ENCODE results near the gene ATG4B.
A peak's percentile ranks its signal among the peaks of the same experiment; 100 is the strongest.

Gene ATG4B

GRCh38 chr2:241668354-241668753, 30.9 kb downstream of the ATG4B start:
- no peak for DNase-seq

GRCh38 chr2:241668839-241669238, 31.3 kb downstream of the ATG4B start:
- no peak for DNase-seq

DNA sequence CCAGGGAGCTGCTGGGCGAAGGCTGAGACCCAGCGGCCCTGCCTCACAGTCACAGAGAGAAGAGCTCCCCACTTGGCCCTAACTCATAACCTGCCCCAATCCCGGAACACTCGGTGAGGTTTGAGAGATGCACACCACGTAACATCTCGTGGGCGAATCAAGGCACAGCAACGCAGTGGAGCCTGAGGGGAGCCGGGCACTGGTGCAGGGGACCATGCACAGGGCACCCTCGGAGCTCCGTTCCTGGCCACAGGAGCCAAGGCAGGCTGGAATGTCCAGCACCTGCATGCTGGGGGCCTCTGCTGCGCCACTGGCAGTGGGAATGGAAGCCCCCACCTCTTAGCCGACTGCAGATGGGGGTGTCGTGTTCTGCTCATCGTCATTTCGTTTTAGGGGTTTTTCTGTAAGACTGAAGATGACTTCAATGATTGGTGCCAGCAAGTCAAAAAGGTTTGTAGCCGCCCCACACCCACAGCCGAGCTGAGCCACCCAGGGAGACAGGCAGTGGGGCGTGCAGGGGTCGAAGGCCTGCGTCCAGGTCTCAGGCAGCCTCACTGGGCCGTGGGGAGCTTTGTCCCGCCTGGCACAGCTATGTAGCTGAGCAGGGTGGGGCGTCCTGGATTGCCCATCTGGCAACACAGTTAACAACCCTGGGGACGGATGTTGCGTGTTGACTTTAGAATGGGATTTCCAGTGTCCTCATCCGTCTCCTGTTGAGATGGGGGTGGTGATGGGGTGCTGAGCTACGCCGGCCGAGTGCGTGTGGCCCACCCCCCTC, 33.0 kb downstream of the ATG4B start:
- DNase-seq: no peak

DNA sequence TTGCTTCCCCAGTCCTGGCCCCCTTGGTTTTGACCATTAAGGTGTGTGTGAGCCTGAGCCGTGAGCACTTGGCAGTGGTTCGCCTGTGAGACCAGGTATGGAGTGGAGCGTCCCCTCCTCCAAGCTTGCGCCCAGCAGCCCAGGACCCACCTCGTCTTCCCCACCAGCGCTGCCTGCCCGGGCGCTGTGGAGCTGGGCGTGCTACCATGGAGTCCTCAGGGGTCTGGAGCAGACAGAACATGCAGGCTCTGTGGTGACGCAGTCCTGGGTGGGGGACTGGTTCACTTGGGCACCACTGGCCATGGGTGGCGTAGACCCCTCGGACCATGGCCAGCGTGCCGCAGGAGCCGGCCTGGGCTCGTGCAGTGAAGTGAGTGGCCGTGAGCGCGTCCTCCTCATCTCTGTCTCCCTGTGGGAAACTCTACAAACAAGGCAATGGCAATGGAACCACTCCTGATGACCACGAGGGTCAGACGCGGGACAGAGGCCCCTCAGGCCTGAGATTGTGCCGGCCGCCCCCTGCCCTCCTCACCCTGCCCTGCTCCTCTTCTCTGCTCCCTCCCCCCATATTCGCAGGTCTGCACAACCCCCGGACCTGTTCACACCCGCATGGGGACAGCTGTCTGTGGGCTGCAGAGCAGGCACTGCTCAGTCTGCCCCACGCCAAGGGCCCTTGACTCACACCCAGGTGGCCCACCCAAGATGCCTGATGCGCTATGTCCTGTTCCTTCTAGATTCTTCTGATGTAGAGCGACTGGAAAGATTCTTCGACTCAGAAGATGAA, 34.2 kb downstream of the ATG4B start:
- no peak for DNase-seq

DNA sequence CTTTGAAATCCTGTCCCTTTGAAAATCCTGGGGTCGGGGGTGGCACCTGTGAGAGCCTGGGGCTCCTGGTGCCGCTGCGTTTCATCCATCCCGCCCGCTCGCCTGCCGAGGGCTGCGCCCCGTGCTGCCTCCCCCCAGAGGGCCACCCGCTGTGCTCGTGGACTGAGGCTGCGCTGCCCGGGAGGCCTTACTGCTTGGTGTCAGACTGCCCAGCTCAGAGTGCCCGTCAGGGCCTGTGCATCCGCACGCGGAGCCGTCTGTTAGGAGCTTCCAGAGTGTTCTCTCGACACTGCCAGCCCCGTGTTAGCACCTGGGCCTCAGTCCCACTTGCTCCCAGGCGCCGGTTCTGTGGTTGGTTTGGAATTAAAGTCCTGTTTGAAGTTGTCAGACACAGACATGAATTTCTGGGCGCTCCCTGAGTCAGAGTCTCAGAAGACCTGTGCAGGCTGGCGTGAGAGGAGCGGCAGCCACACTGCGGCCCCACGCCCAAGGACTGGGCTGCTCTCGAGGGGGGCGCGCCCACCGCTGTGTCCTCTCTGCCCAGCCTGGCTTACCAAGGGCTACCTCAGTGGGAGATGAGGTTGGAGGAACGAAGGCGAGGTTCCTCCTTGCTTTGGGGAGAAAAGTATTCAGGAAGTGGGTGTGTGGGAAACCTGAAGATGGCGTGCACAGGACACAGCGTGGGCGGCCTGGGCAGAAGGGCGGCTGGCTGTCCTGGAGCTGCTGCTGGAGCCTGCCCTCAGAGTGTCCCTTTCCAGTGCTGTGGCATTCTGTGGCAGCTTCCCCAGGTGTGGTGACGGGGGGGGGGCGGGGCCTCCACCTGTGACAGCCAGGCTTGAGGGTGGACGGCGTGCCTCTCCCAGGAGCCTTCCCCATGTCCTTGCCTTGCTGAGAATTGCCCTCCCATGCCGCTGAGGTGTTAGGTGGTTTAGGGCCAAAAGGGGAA, 35.0 kb downstream of the ATG4B start:
- no peak for DNase-seq

- DNase-seq: no peak
Measured at GRCh38 chr2:241673189-241673663, 35.7 kb downstream of the ATG4B start.

DNA sequence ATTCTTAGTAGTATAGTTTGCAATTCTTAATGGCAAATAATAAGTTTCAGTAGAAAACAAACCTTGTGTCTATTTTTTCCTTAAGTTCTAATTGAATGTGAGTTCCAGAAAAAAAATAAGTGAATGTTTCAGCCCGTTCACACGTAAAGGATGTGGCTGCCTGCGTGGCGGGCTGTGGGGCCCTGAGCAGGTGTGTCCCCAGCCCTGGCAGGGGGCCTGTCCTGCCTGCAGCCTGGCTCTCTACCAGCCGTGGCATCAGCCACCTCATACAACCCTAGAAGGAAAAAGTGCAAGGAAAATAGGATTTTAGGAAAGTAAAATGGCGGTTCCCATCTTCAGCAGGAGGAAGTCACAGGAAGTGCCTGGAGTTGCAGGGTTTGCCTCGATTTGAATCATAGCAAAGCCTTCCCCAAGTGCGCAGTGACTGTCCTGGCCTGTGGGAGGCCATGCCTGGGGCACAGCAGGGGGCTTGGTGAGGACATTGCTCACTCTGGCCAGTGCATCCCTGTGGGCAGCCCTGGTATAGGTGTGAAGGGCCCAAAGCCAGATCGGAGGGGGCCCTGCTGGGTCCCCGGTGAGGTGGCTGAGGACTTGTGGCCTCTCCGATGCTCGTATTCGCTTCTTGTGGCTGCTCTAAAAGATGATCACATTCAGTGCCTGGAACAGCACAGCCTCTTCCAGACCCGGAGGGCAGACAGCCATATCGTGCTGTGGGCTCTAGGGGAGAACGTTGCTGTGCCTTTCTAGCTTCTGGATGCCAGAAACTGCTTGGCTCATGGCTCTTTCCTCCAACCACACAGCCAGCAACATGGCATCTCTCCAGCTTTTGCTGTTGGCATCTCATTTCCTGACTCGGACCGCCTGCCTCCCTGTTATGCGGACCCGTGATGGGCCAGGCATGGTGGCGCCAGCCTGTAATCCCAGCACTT, 36.6 kb downstream of the ATG4B start:
- no peak for DNase-seq

DNA sequence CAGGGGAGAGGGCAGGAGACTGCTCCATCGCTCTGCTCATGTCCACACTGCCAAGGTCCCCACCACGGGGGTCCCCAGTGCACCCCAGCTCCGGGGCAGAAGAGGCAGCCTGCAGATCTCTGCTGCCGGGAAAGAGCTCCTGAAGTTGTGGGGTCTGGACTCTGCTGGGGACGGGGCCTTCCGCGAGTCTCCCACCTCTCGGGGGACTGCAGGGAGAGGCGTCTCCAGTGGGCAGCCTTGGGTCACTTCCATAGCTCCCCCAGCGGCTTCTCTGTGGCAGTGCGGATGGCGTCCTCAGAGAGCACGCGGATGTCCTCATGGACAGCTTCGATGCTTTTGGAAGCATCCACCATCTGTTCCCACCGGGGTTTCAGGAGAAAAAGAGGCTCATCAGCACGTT, 38.4 kb downstream of the ATG4B start:
- no peak for DNase-seq

GRCh38 chr2:241676665-241677064, 39.2 kb downstream of the ATG4B start:
- DNase-seq: no peak

GRCh38 chr2:241677392-241677791, 39.9 kb downstream of the ATG4B start:
- no peak for DNase-seq

- no peak for DNase-seq
Measured at GRCh38 chr2:241678307-241678706, 40.8 kb downstream of the ATG4B start.

- no peak for DNase-seq
Measured at GRCh38 chr2:241678784-241679540, 41.5 kb downstream of the ATG4B start.

GRCh38 chr2:241680044-241680443, 42.6 kb downstream of the ATG4B start:
- DNase-seq: no peak

DNA sequence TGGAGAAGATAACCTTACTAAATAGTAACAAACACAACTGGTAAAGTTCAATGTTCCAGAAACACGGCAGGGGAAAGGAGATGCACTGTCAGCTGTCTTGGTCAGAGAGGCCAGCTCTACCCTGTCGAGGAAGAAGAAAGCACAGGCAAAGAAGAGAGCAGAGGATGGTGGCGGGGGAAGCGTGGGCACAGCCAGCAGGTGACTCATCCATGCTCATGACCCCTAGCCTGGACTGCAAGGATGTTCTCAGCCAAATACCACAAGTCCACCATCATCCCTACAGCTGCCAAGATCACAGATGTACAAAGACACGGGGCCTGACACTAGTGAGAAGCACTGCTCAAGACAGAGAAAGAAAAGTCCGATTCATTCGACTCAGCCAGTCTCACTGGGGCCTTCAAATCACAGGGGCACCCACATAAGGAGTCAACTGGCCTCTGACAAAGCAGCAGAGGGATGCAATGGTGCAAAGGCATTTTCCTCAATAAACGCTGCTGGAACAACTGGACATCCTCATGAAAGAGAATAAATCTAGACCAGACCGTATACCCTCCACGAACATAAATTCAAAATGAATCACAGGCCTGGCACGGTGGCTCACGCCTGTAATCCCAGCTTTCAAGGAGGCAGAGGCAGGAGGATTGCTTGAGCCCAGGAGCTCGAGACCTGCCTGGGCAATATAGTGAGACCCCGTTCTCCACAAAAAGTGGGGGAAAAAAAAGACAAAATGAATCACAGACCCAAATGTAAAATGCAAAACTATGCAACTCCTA, 43.5 kb downstream of the ATG4B start:
- DNase-seq: no peak

GRCh38 chr2:241686324-241686649, 48.8 kb downstream of the ATG4B start:
- no peak for DNase-seq

- DNase-seq: peak; percentile 83
Measured at GRCh38 chr2:241686650-241687425, 49.3 kb downstream of the ATG4B start, which contains the start of gene DTYMK. Gene DTYMK, minus strand, starts transcription at chr2:241686815. Its CDS starts 32 bp downstream, at chr2:241686783.

DNA sequence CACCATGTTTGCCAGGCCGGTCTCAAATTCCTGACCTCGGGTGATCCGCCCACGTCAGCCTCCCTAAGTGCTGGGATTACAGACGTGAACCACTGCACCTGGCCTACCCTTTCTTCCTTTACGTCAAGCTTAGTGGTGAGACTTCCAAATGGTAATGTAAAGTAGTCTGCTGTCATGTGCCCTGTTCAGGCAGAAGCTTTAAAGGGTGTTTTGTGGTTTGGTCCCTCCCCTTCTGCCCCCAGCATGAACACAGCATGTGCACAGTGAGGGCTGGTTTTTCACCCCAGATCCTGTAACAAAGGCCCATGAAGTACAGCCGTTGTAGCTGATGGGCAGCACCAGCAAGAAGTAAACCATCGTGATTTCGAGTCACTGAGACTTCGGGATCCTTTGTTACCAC, 51.8 kb downstream of the ATG4B start:
- no peak for DNase-seq

DNA sequence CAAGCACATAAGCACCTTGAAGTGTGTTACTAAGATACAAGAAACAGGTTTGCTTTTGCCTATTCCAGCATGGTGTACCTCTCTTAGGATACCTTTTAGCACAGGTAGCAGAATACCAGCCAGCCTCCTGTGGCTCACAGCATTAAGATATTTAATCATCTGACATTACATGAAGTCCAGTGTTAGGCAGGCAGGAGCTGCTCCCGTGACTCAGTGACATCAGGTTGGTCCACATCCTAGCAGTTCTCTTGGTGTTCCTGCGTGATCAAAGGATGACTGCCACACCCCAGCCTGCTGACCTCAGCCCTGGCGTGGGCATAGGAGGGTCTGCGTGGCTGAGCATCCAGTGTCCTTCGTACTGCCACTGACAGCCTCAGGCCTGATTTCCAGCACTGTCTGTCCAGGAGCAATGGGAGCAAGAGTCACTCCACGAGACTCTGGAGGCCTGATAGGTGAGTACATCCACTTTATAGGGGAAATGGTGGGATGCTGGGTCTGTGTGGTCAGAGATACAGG, 52.8 kb downstream of the ATG4B start:
- no peak for DNase-seq

GRCh38 chr2:241692448-241692847, 55.0 kb downstream of the ATG4B start:
- DNase-seq: no peak
